ENCODE data around the gene TNFRSF21.
A peak's percentile ranks its signal among the peaks of the same experiment; 100 is the strongest.
"Not testable (repeated sequence)": the region's sequence is repeated elsewhere in the genome, so short reads cannot be mapped to it uniquely, and the experiment has no call there.

The TNFRSF21 gene

GRCh38 chr6:47247227-47247797 lies 62.4 kb downstream of the TNFRSF21 start:
- DNase-seq: peak; percentile 70

GRCh38 chr6:47246551-47246950 lies 63.2 kb downstream of the TNFRSF21 start:
- DNase-seq: no peak

GRCh38 chr6:47245745-47246371 lies 63.8 kb downstream of the TNFRSF21 start:
- DNase-seq: peak; percentile 72

- DNase-seq: peak; percentile 96
Measured at GRCh38 chr6:47242483-47243386, 67.0 kb downstream of the TNFRSF21 start.

GRCh38 chr6:47241742-47242482 lies 67.8 kb downstream of the TNFRSF21 start:
- DNase-seq: no peak

GRCh38 chr6:47240277-47240890 lies 69.3 kb downstream of the TNFRSF21 start:
- DNase-seq: no peak

GRCh38 chr6:47239546-47239945 lies 70.2 kb downstream of the TNFRSF21 start:
- no peak for DNase-seq

- DNase-seq: no peak
Measured at GRCh38 chr6:47238456-47238995, 71.2 kb downstream of the TNFRSF21 start.

- DNase-seq: no peak
Measured at GRCh38 chr6:47237196-47237595, 72.5 kb downstream of the TNFRSF21 start.

- DNase-seq: peak; percentile 66
Measured at GRCh38 chr6:47235964-47236760, 73.5 kb downstream of the TNFRSF21 start.

GRCh38 chr6:47235421-47235820 lies 74.3 kb downstream of the TNFRSF21 start:
- no peak for DNase-seq

GRCh38 chr6:47234266-47234933 lies 75.3 kb downstream of the TNFRSF21 start:
- DNase-seq: no peak

GRCh38 chr6:47231151-47231550 lies 78.6 kb downstream of the TNFRSF21 start:
- no peak for DNase-seq

GRCh38 chr6:47230579-47230978 lies 79.1 kb downstream of the TNFRSF21 start:
- no peak for DNase-seq

GRCh38 chr6:47229255-47229654 lies 80.5 kb downstream of the TNFRSF21 start:
- DNase-seq: no peak

- not testable (repeated sequence) for DNase-seq
Measured at GRCh38 chr6:47228093-47228492, 81.6 kb downstream of the TNFRSF21 start.

GRCh38 chr6:47223251-47223650 lies 86.5 kb downstream of the TNFRSF21 start:
- not testable (repeated sequence) for DNase-seq

- DNase-seq: no peak
Measured at GRCh38 chr6:47221565-47221964, 88.1 kb downstream of the TNFRSF21 start.

GRCh38 chr6:47209632-47210031 lies 100.1 kb downstream of the TNFRSF21 start:
- no peak for DNase-seq

GRCh38 chr6:47207261-47207660 lies 102.4 kb downstream of the TNFRSF21 start:
- DNase-seq: no peak

- no peak for DNase-seq
Measured at GRCh38 chr6:47206626-47207025, 103.1 kb downstream of the TNFRSF21 start.

All from hematopoietic multipotent progenitor cell treated with erythropoietin and hydrocortisone succinate and interleukin-3 and kit ligand, for 6 days (in vitro differentiated cells).